PC-9 (cell line): ENCODE data around the gene MGAT3. TPM values are rescaled to one million over a fixed set of nuclear protein-coding genes. Genes with fewer than 3 reads are reported as not detected.
A peak's percentile ranks its signal among the peaks of the same experiment; 100 is the strongest.

Experiments
- BruUV-seq: library from RNA; stranded (reverse); fragments of 400-500 nt; replicated peaks from 2 replicates; lab custom pipeline; 2021; lab: Mats Ljungman, UMichigan
- CTCF ChIA-PET: fragments of 300-600 bp; sonication (Branson Sonifier 250); formaldehyde crosslinking; loops from one replicate; lab custom pipeline; 2022; ENCODE audit warnings: antibody characterized with exemption; lab: Charles Lee
- POLR2A ChIA-PET: fragments of 300-600 bp; sonication (Branson Sonifier 250); formaldehyde crosslinking; loops from one replicate; lab custom pipeline; 2022; ENCODE audit warnings: antibody characterized with exemption; ENCODE audit not compliant: unreplicated experiment; lab: Charles Lee
- DNase-seq, 2 experiments: peaks; one replicate each; pipeline versions ENCODE4 v3.0.0 to v3.0.0-alpha.2; 2015 to 2022; ENCODE audit warnings: mixed read lengths in 1 of 2
- H2AFZ ChIP-seq: fragments of 200-600 bp; sonication (generic); 2 replicates; pipeline ENCODE4 v1.8.1; 2017; ENCODE audit warnings: antibody characterized with exemption
- H3F3A ChIP-seq: fragments of 200-600 bp; sonication (generic); 2 replicates; pipeline ENCODE4 v1.8.1; 2017; ENCODE audit warnings: antibody characterized with exemption, mild to moderate bottlenecking, low read depth; ENCODE audit not compliant: insufficient read depth
- H3K27ac ChIP-seq: fragments of 200-600 bp; sonication (generic); 2 replicates; pipeline ENCODE4 v1.6.1; 2016; ENCODE audit warnings: mixed run types
- H3K27me3 ChIP-seq: fragments of 200-600 bp; sonication (generic); 2 replicates; pipeline ENCODE4 v1.6.1; 2016; ENCODE audit warnings: low read depth, mixed run types; ENCODE audit not compliant: insufficient read depth
- H3K36me3 ChIP-seq: fragments of 200-600 bp; sonication (generic); 2 replicates; pipeline ENCODE4 v1.6.1; 2016; ENCODE audit warnings: low read depth, mixed run types
- H3K4me1 ChIP-seq: fragments of 200-600 bp; sonication (generic); replicated peaks from 2 replicates; pipeline ENCODE4 v1.6.1; 2016; ENCODE audit warnings: mixed run types; ENCODE audit not compliant: insufficient read depth
- H3K4me2 ChIP-seq: fragments of 200-600 bp; sonication (generic); 2 replicates; pipeline ENCODE4 v1.6.1; 2017; ENCODE audit warnings: mixed run types
- H3K4me3 ChIP-seq: fragments of 200-600 bp; sonication (generic); 2 replicates; pipeline ENCODE4 v1.6.1; 2016; ENCODE audit warnings: mixed run types
- H3K79me2 ChIP-seq: fragments of 200-600 bp; sonication (generic); 2 replicates; pipeline ENCODE4 v1.6.1; 2017; ENCODE audit warnings: low read depth, mixed run types
- H3K9me2 ChIP-seq: fragments of 200-600 bp; sonication (generic); 2 replicates; pipeline ENCODE4 v1.8.1; 2017; ENCODE audit warnings: mild to moderate bottlenecking; ENCODE audit not compliant: insufficient read depth
- H3K9me3 ChIP-seq: fragments of 200-600 bp; sonication (generic); 2 replicates; pipeline ENCODE4 v1.8.1; 2016; ENCODE audit warnings: low read depth; ENCODE audit not compliant: insufficient read depth
- H4K20me1 ChIP-seq: fragments of 200-600 bp; sonication (generic); 2 replicates; pipeline ENCODE4 v1.8.1; 2017; ENCODE audit not compliant: insufficient read depth
- CTCF ChIP-seq: fragments of 200-600 bp; sonication (generic); conservative IDR thresholded peaks from 2 replicates; pipeline ENCODE4 v1.6.1; 2017; ENCODE audit warnings: mixed run types, antibody characterized with exemption, mild to moderate bottlenecking, moderate library complexity
- EZH2 ChIP-seq: fragments of 200-600 bp; sonication (generic); IDR thresholded peaks from 2 replicates; pipeline ENCODE4 v1.8.0; 2017; ENCODE audit warnings: antibody characterized with exemption, low read depth
- intact Hi-C: fragments of 100-400 bp; cut with micrococcal nuclease; formaldehyde crosslinking; loops from one replicate; pipeline ENCODE4 v1.10.0; 2022; ENCODE audit not compliant: unreplicated experiment
- total RNA-seq: library from RNA; stranded (reverse); gene quantifications from 2 replicates; pipeline ENCODE4 v1.2.3, GENCODE V29; 2021

MGAT3 gene
- total RNA-seq, 1 experiment from 2014 or later = not detected

- Histone ChIP-seq H2AFZ (no peak overlapping the region), H3K79me2 (peaks cover 41% of the 10 kb centered on the region), H4K20me1 (peaks cover 46% of the 10 kb centered on the region), H3K9me3 (no peaks in the 10 kb centered on the region), H3K4me3 (no peak overlapping the region), H3K4me2 (no peak overlapping the region), H3F3A (peaks cover 31% of the 10 kb centered on the region; the same call in 1 of the 2 replicates), H3K4me1 (no peaks in the 10 kb centered on the region), H3K27ac (no peak overlapping the region), H3K27me3 (no peaks in the 10 kb centered on the region), H3K36me3 (peaks cover 65% of the 10 kb centered on the region), H3K9me2 (no peaks in the 10 kb centered on the region)
- BruUV-seq = no TSS peak
- DNase-seq = no peak
- intact Hi-C loops = no loop called here
- POLR2A ChIA-PET = no interaction called here
- no peak for TF ChIP-seq CTCF
- TF ChIP-seq EZH2 = no peak
- CTCF ChIA-PET = interaction anchor here (0.7 kb wide), 1 partner anchor 17 kb away, joined by 3 read pairs; no protein-coding TSS in a partner anchor
Measured at GRCh38 chr22:39512026-39512425, 55.2 kb downstream of the MGAT3 start.

GRCh38 chr22:39513791-39514190, 57.0 kb downstream of the MGAT3 start:
- H3K9me2 ChIP-seq = no peaks in the 10 kb centered on the region
- no peaks in the 10 kb centered on the region for H3K27me3 ChIP-seq
- ChIA-PET POLR2A (interaction anchor here (0.8 kb wide), 1 partner anchor 15 kb away, joined by 4 read pairs; no protein-coding TSS in a partner anchor), CTCF (interaction anchor here (0.5 to 0.9 kb wide), 2 partner anchors 78 to 114 kb away, joined by 3 to 4 read pairs; partner anchors contain the start of gene TAB1)
- peak in 1 of 2 experiments; percentile 28 for DNase-seq
- peaks cover 46% of the 10 kb centered on the region for H3F3A ChIP-seq
- H2AFZ ChIP-seq = no peak overlapping the region
- no peaks in the 10 kb centered on the region for H3K9me3 ChIP-seq
- no TSS peak for BruUV-seq
- H3K79me2 ChIP-seq = peaks cover 36% of the 10 kb centered on the region; the same call in 1 of the 2 replicates
- H3K4me2 ChIP-seq = no peak overlapping the region
- no peak overlapping the region for H3K4me3 ChIP-seq
- peaks cover 58% of the 10 kb centered on the region for H3K36me3 ChIP-seq
- H3K4me1 ChIP-seq = peaks cover 8% of the 10 kb centered on the region
- H3K27ac ChIP-seq = no peak overlapping the region
- peaks cover 34% of the 10 kb centered on the region for H4K20me1 ChIP-seq
- intact Hi-C loops = no loop called here
- TF ChIP-seq CTCF (no peak), EZH2 (no peak)

GRCh38 chr22:39514373-39514973, 57.7 kb downstream of the MGAT3 start:
- no peaks in the 10 kb centered on the region for H3K27me3 ChIP-seq
- intact Hi-C loops = no loop called here
- H4K20me1 ChIP-seq = peaks cover 27% of the 10 kb centered on the region
- H3K9me3 ChIP-seq = no peaks in the 10 kb centered on the region
- peaks cover 53% of the 10 kb centered on the region for H3F3A ChIP-seq
- ChIA-PET CTCF (interaction anchor here (0.6 to 1.3 kb wide), 4 partner anchors 13 to 752 kb away, joined by 3 to 4 read pairs (median 3); partner anchors contain the start of genes MIEF1 and TAB1), POLR2A (interaction anchor here (0.8 to 0.9 kb wide), 3 partner anchors 12 to 171 kb away, joined by 4 read pairs; partner anchors contain the start of gene MIEF1)
- H3K4me2 ChIP-seq = no peak overlapping the region
- H3K4me1 ChIP-seq = peaks cover 11% of the 10 kb centered on the region
- peak; percentile 86 for TF ChIP-seq CTCF
- no peak for TF ChIP-seq EZH2
- H3K4me3 ChIP-seq = no peak overlapping the region
- BruUV-seq = no TSS peak
- peaks cover 36% of the 10 kb centered on the region; the same call in 1 of the 2 replicates for H3K79me2 ChIP-seq
- peak; percentile 42 to 66 for DNase-seq
- H3K9me2 ChIP-seq = no peaks in the 10 kb centered on the region
- H3K36me3 ChIP-seq = peaks cover 51% of the 10 kb centered on the region
- no peak overlapping the region for H3K27ac ChIP-seq
- no peak overlapping the region for H2AFZ ChIP-seq
